HG02588 (cell line): Measurements from ENCODE around the gene CACNA2D3.

Source experiments
- ATAC-seq: cut with Tn5 transposase; IDR thresholded peaks from one replicate; pipeline ENCODE4 v1.9.1; 2021; ENCODE audit warnings: mild to moderate bottlenecking, moderate library complexity; ENCODE audit not compliant: unreplicated experiment

The CACNA2D3 gene

GRCh38 chr3:54517424-54517823 is 395.1 kb downstream of the CACNA2D3 start:
- ATAC-seq: no peak

DNA sequence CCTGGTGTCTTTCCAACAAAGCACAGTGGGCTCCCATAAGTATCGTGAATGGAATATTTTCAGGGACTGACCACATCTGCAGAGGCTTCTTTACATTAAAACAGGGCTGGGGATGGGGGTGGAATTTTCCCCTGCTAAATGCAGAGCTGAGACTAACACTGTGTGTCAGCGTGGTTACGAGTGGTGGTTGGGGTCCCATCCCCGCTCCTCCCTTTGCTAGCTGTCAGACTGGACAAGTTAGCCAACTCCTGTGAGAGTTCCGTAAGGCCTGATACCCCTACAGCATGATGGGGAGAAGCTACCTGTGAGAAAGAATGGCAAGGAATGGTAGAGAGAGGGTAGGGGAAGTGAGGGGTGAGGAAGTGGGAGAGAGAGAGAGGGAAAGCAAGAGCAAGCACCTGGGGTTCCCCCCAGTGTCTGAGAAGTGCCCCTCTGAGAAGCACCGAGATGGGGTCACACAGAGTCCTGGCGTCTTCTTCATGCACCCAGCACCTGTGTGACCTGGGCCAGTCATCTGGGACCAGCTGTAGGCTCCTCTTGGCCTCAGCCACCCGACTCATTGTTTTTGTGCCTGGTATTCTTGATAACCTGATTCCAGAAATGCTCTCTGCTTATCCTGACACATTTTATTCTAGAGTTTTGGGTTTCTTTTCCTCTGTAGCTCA is 395.8 kb downstream of the CACNA2D3 start:
- ATAC-seq: no peak

GRCh38 chr3:54519493-54519892 is 397.1 kb downstream of the CACNA2D3 start:
- no peak for ATAC-seq

DNA sequence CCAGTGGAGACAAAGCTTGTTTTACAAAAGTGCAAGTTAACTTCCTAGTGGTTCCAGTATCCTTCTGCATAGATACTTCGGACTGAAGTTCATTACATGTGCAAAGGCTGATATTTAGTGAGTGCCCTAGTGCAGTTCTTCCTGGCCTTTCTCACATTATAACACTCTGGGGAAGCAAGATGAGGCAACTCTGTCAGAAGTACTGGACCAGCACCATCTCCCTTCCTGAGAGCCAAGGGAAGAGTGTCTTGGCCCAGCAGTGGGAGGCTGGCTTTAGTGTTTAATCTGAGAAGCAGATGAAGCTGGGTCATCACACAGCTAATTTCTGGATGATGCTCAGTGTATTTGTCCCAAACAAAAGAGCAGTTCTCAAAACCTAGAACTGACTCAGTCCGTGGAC is 397.7 kb downstream of the CACNA2D3 start:
- ATAC-seq: no peak

DNA sequence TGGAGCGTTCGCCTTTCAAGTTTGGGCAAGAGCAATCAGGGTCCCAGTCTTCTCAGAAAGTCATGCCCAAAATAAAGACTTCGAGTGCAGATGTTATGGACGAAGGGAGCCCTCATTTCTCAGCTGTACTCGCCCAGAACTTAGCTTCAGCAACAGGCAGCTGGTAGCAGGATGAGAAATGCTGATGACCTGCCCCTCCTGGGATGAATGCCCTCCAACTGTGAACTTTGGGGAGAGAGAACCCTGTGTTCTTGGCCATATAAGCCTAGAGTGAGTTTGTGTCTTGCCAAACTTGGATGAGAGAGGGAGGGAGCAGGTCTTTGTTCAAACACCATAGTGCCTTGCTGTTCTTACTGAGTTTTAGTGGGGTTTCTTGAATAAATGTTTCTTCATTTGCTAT is 405.2 kb downstream of the CACNA2D3 start:
- ATAC-seq: no peak

DNA sequence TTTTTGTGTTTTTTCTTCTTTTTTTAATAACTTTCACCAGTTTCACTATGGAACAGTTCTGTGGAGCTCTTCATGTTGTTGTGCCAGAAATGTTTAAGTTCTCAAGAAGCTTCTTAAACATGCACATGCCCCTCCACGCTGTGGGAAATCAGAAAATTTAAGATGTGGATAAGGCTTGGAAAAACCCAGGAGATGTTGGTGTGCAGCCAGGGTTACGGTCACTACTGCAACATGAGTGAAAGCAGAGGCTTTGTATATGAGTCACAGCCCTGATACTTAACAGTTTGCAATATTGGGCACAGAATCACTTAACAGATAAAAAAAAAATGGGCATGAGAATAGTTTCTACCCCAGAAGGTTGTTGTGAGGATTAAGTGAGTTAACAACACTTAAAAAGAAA is 405.6 kb downstream of the CACNA2D3 start:
- no peak for ATAC-seq

DNA sequence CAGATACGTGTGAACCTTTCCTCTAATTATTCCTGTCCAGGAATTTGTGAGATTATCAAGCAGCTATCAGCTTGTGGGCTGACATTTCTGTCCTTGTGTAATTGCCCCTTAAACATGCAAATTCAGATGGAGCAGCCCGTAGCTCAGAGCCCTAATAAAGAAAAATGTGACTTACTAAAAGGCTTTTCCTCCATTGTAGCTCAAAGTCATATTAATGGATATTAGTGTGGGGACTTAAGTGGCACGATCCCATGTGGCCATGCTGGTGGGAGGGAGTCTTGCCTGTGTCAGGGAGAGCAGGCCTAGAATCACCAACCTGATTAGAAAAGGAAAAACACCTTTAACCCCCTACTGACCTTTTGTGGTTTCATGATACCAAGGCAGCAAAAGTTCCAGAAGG is 406.3 kb downstream of the CACNA2D3 start:
- no peak for ATAC-seq

GRCh38 chr3:54530091-54530490 is 407.7 kb downstream of the CACNA2D3 start:
- no peak for ATAC-seq

- no peak for ATAC-seq
Measured at GRCh38 chr3:54530944-54531343, 408.6 kb downstream of the CACNA2D3 start.

GRCh38 chr3:54531741-54532140 is 409.4 kb downstream of the CACNA2D3 start:
- no peak for ATAC-seq

GRCh38 chr3:54533856-54534255 is 411.5 kb downstream of the CACNA2D3 start:
- no peak for ATAC-seq

DNA sequence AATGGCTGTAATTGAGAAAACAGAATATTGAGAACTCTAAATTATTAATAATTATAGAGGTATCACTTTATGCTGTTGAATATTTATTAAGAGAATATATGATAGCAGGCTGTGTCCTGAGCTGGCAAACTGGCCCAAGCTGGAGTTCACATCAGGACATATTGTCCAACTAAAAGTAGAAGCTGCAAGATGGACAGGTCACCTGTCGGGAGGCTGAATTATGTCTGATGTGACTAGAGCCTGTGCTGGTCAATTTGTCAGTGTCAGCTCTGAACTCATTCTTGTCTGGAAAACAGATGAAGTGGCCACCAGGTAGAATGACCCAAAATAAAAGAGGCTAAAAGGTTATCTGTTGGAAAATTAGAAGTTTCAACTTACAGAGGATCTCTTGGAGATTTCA is 413.3 kb downstream of the CACNA2D3 start:
- ATAC-seq: no peak

- ATAC-seq: no peak
Measured at GRCh38 chr3:54536450-54536849, 414.1 kb downstream of the CACNA2D3 start.

GRCh38 chr3:54537506-54537905 is 415.2 kb downstream of the CACNA2D3 start:
- ATAC-seq: no peak

DNA sequence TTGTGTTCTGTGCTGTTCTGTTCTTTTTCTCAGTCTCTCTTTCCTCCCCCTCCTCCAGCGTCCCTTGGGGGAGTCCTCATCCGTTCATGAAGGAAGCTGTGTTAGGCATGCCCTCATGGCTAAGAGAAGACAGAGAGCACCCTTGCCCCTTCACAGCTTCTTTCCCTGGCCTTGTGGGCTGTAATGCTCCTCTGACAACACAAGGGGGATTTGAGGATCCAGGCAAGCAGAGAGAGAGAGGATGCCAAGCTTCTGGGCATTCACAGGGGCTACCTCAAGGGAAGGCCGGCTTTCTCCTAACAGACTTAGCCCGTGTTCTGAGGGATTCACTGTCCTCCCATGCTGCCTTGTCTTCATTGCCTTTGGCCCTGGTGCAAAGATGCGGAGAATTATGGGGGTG is 416.0 kb downstream of the CACNA2D3 start:
- ATAC-seq: no peak

DNA sequence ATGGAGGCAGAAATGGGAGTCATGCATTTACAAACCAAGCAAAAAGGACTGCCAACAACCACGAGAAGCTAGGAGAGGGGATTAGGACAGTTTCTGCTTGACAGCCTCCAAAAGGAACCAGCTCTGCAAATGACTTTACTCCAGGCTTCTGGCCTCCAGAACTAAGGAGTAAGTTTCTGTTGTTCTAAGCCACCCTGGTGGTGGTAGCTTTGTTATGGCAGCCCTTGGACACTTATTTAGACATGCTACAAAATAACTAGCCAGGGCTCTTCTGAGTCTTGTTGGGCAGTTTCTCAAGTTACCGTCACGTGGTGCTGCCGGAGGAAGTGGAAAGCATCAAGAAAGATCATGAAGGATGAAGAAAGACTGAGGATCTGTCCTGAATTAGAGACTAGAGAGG is 419.0 kb downstream of the CACNA2D3 start:
- no peak for ATAC-seq

DNA sequence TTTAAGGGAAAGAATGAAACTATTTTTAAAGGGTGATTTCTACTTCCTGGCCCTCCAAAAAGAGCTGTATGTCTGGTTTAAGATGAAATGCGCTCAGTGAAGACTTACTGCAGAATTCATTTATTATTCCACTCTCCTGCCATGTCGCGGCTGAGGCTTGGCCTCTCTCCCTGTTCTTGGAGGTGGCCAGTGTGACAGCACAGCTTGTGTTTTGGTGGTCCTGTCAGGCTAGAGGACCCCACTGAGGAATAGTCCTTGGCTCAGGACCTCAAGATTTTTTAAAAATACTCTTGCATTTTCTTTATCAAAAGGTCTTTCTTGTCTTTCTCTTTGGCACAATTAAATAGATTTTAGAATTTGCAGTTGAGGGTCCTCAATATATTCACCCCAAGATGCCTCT is 421.1 kb downstream of the CACNA2D3 start:
- no peak for ATAC-seq

GRCh38 chr3:54547051-54547450 is 424.7 kb downstream of the CACNA2D3 start:
- no peak for ATAC-seq

GRCh38 chr3:54547846-54548245 is 425.5 kb downstream of the CACNA2D3 start:
- no peak for ATAC-seq

DNA sequence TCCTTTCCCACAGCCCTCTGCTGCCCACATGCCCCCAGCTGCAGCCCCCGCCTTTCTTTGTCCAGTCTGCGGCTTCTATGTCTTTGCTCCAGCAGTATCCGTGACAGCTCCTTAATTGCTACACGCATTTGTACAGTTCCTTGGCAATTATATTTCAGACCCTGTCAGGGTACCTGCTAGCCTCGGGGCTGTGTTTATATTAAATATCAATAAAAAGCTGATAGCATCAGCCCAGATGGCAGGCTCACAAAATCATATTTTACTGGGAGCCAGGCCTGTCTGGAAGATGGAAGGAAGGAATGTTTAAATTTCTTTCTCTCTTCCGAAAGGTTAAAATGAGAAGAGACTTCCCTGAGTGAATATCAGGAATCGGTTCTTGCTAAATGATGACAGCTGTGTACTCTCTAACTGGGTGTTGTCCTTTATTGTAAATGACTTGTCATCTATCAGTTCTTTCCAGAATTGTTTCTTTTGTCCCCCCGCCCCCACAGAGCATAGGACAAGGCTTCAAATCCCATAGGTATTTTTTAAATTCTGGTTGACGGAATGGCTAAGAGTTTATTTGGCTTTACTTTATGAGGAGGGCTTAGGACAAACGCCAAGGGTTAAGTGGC is 427.4 kb downstream of the CACNA2D3 start:
- no peak for ATAC-seq

- ATAC-seq: no peak
Measured at GRCh38 chr3:54550221-54550977, 428.0 kb downstream of the CACNA2D3 start.

DNA sequence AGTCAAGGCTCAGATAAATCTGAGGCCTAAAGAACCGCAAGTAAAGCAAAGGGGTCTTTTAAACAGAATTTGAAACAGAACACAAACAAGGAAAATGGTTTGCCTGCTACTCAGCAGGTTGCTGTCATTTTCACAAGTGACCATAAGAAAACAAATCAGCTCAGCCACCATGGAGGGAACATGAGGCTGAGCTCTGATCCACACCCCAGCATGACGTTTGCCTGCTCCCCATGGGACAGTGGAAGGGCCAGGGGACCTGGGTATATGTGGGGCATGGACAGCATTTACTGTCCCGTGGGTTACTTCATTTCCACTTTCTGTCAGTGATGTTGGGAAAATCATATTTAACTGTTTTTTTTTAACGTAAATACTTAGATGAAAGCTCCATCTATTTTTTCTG is 434.3 kb downstream of the CACNA2D3 start:
- ATAC-seq: no peak
